CD4-positive, alpha-beta memory T cell (primary cell): Measurements from ENCODE around the gene AXIN2. TPM values are rescaled to one million over a fixed set of nuclear protein-coding genes. Genes with fewer than 3 reads are reported as not detected.

Source experiments
- CTCF ChIA-PET: fragments of 350-600 bp; sonication (Branson Sonifier 250); formaldehyde crosslinking; loops from one replicate; lab custom pipeline; 2021; ENCODE audit warnings: inconsistent platforms; ENCODE audit not compliant: partially characterized antibody; lab: Charles Lee
- POLR2A ChIA-PET: fragments of 350-600 bp; sonication (Branson Sonifier 250); formaldehyde crosslinking; loops from one replicate; lab custom pipeline; 2021; ENCODE audit not compliant: partially characterized antibody; lab: Charles Lee
- DNase-seq, 5 donors: peaks; one replicate each; pipeline versions ENCODE4 v3.0.0 to v3.0.0-alpha.2; 2020 to 2022; ENCODE audit warnings: mixed read lengths in 1 of 5
- H3K27ac ChIP-seq: one replicate; pipeline ENCODE4 v1.7.0; 2013; ENCODE audit warnings: low read depth, low read length
- H3K27me3 ChIP-seq: 2 replicates; pipeline ENCODE4 v1.7.0; 2013; ENCODE audit warnings: mild to moderate bottlenecking, low read length, moderate library complexity; ENCODE audit not compliant: insufficient read depth
- H3K36me3 ChIP-seq: 2 replicates; pipeline ENCODE4 v1.7.0; 2013; ENCODE audit warnings: mild to moderate bottlenecking, low read length, moderate library complexity; ENCODE audit not compliant: insufficient read depth
- H3K4me1 ChIP-seq: 2 replicates; pipeline ENCODE4 v1.7.0; 2013; ENCODE audit warnings: mild to moderate bottlenecking, low read length, moderate library complexity; ENCODE audit not compliant: insufficient read depth
- H3K4me3 ChIP-seq, 2 donors: one replicate each; pipeline ENCODE4 v1.7.0; 2013; ENCODE audit warnings: low read length in 2 of 2, mild to moderate bottlenecking in 1 of 2
- H3K9me3 ChIP-seq, 2 donors: one replicate each; pipeline ENCODE4 v1.7.0; 2013; ENCODE audit warnings: low read length in 2 of 2, control low read depth in 1 of 2; ENCODE audit not compliant: control insufficient read depth in 1 of 2
- H3K27ac Mint-ChIP-seq, 7 donors: one replicate each; pipeline ENCODE4 v1.8.0; 2020 to 2021; ENCODE audit warnings: mixed read lengths in 7 of 7, mild to moderate bottlenecking in 6 of 7, inconsistent platforms in 3 of 7, moderate library complexity in 3 of 7
- H3K27me3 Mint-ChIP-seq, 2 donors: one replicate each; pipeline ENCODE4 v1.8.0; 2020 to 2021; ENCODE audit warnings: mixed read lengths in 2 of 2
- H3K36me3 Mint-ChIP-seq, 2 donors: one replicate each; pipeline ENCODE4 v1.8.0; 2020 to 2021; ENCODE audit warnings: mixed read lengths in 2 of 2, inconsistent platforms in 1 of 2, mild to moderate bottlenecking in 1 of 2
- H3K4me1 Mint-ChIP-seq, 4 donors: one replicate each; pipeline ENCODE4 v1.8.0; 2020 to 2021; ENCODE audit warnings: mixed read lengths in 4 of 4, mild to moderate bottlenecking in 1 of 4
- H3K4me3 Mint-ChIP-seq, 8 donors: one replicate each; pipeline ENCODE4 v1.8.0; 2020 to 2021; ENCODE audit warnings: mixed read lengths in 8 of 8, mild to moderate bottlenecking in 7 of 8, moderate library complexity in 6 of 8, inconsistent platforms in 3 of 8
- H3K9me3 Mint-ChIP-seq, 8 donors: one replicate each; pipeline ENCODE4 v1.8.0; 2020 to 2021; ENCODE audit warnings: mixed read lengths in 8 of 8, mild to moderate bottlenecking in 5 of 8, inconsistent platforms in 3 of 8, moderate library complexity in 1 of 8
- intact Hi-C: fragments of 100-400 bp; cut with micrococcal nuclease; formaldehyde crosslinking; loops from one replicate; pipeline ENCODE4 v1.15.1; 2023
- polyA plus RNA-seq, 2 donors: library from polyadenylated mRNA; unstranded; fragments of 300-500 nt; fragmentation: Illumina TruSeq; gene quantifications; one replicate each; pipeline ENCODE4 v1.2.3, GENCODE V29; 2021
- total RNA-seq, 2 experiments: library from RNA; stranded (reverse); gene quantifications; one replicate each; pipeline ENCODE4 v1.2.3, GENCODE V29; 2021

Gene AXIN2
- total and polyA plus RNA-seq, 4 experiments from 2014 or later = 3.4 to 30.3 (median 20.9) TPM

GRCh38 chr17:65548269-65548969 lies 13.0 kb downstream of the AXIN2 start:
- no peak for DNase-seq
- H3K4me3 ChIP-seq = no peak overlapping the region
- H3K27ac ChIP-seq = no peak overlapping the region
- H3K27me3 ChIP-seq = no peaks in the 10 kb centered on the region
- Mint-ChIP-seq H3K4me1 (peaks cover 42 to 82% (median 62%) of the 10 kb centered on the region in 4 donors), H3K9me3 (no peaks in the 10 kb centered on the region), H3K4me3 (peak overlapping the region in 2 of 8 donors; percentile 1 to 13), H3K27me3 (no peaks in the 10 kb centered on the region), H3K27ac (peak overlapping the region in 3 of 7 donors; percentile 59 to 87 (median 59)), H3K36me3 (peaks cover 54 to 66% of the 10 kb centered on the region in 2 donors)
- intact Hi-C loops = no loop called here
- POLR2A ChIA-PET = no interaction called here
- peaks cover 29% of the 10 kb centered on the region for H3K36me3 ChIP-seq
- no peaks in the 10 kb centered on the region for H3K9me3 ChIP-seq
- H3K4me1 ChIP-seq = peaks cover 47% of the 10 kb centered on the region
- CTCF ChIA-PET = interaction anchor here (1.5 kb wide), 1 partner anchor 10 kb away, joined by 4 read pairs; no protein-coding TSS in a partner anchor

DNA sequence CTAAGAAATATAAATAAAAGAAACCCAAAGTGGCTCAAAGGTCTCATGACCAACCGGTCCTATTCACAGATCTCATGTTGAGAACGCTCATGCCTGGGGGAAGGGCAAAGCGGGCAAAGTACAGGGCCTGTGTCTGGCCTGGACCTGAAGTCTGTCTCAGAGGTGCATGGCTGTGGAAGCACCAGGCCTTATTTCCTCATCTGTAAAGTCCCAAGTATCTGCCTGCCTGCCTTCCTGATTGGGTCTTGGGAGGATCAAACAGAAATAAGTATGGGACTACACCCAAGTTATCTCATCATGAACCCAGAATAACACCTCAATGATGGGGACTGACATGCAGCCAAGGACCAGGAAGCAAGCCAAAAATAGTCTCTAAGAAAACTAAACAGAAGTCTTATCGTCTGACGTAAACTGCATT lies 14.2 kb downstream of the AXIN2 start:
- H3K27me3 Mint-ChIP-seq = no peaks in the 10 kb centered on the region
- H3K4me3 Mint-ChIP-seq = peak overlapping the region in 5 of 8 donors; percentile 33 to 74 (median 54)
- DNase-seq = peak in 1 of 5 donors; percentile 31
- no peak overlapping the region for H3K4me3 ChIP-seq
- H3K9me3 ChIP-seq = no peaks in the 10 kb centered on the region
- H3K4me1 ChIP-seq = peaks cover 51% of the 10 kb centered on the region
- CTCF ChIA-PET = no interaction called here
- no peaks in the 10 kb centered on the region for H3K9me3 Mint-ChIP-seq
- POLR2A ChIA-PET = no interaction called here
- H3K4me1 Mint-ChIP-seq = peaks cover 37 to 79% (median 62%) of the 10 kb centered on the region in 4 donors
- intact Hi-C loops = no loop called here
- H3K36me3 ChIP-seq = peaks cover 29% of the 10 kb centered on the region
- H3K27me3 ChIP-seq = no peaks in the 10 kb centered on the region
- peak overlapping the region in 6 of 7 donors; percentile 17 to 94 (median 52) for H3K27ac Mint-ChIP-seq
- no peak overlapping the region for H3K27ac ChIP-seq
- H3K36me3 Mint-ChIP-seq = peaks cover 51 to 70% of the 10 kb centered on the region in 2 donors

GRCh38 chr17:65546579-65546978 lies 14.9 kb downstream of the AXIN2 start:
- peak overlapping the region in 1 of 7 donors; percentile 52 for H3K27ac Mint-ChIP-seq
- CTCF ChIA-PET = no interaction called here

DNA sequence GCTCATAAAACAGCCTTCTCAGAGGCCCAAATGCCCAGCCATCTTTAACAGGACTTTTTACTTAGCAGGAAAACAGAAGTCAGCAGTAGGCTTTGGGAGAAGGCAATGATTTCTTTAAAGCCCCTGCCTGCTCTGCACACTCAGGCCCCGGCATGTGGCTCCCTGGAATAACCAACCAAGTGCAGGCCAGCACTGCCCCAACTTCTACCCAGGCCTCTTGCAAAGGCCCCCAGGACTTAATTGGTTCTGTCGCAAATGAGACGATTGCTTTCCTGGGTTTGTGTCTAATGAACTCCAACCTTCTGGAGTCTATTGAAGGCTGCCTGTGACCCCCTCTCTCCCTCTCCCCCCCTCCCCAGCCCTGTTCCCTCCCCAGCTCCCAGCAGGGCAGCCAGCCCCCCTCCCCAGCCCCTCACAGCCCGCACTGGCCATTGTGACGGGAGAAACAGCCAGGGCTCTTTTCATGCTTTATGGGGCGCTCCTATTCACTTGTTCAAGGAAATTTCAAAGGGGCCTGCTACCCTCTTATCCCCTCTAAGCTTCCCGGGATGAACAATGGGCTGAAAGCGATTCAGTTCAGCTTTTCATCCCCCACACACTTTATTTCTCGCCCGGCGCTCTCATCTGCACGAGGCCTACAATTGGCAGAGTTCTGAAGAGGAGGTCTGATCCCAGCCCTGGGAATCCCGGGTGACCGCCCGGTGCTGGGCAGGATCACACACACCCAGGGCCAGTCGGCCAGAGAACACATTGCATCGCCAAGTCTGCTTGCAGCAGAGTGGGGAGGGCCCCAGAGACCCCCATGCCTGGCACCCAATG lies 15.5 kb downstream of the AXIN2 start:
- intact Hi-C loops = no loop called here
- H3K9me3 Mint-ChIP-seq = no peaks in the 10 kb centered on the region
- peaks cover 46% of the 10 kb centered on the region for H3K4me1 ChIP-seq
- peaks cover 56 to 72% of the 10 kb centered on the region in 2 donors for H3K36me3 Mint-ChIP-seq
- H3K4me1 Mint-ChIP-seq = peaks cover 34 to 74% (median 59%) of the 10 kb centered on the region in 4 donors
- H3K36me3 ChIP-seq = peaks cover 29% of the 10 kb centered on the region
- peak overlapping the region in 1 of 7 donors; percentile 19 for H3K27ac Mint-ChIP-seq
- no peaks in the 10 kb centered on the region for H3K27me3 Mint-ChIP-seq
- no peaks in the 10 kb centered on the region for H3K27me3 ChIP-seq
- no peak overlapping the region for H3K27ac ChIP-seq
- no peak overlapping the region for H3K4me3 Mint-ChIP-seq
- no peak for DNase-seq
- no peak overlapping the region for H3K4me3 ChIP-seq
- CTCF ChIA-PET = interaction anchor here (1.0 kb wide), 2 partner anchors 11 to 248 kb away, joined by 3 read pairs; no protein-coding TSS in a partner anchor
- no peaks in the 10 kb centered on the region for H3K9me3 ChIP-seq
- POLR2A ChIA-PET = no interaction called here

More at GRCh38 chr17:65546579-65546978, 14.9 kb downstream of the AXIN2 start:
- no peaks in the 10 kb centered on the region for H3K27me3 Mint-ChIP-seq
- intact Hi-C loops = no loop called here
- no peaks in the 10 kb centered on the region for H3K9me3 ChIP-seq
- H3K4me1 ChIP-seq = peaks cover 51% of the 10 kb centered on the region
- DNase-seq = no peak
- H3K9me3 Mint-ChIP-seq = no peaks in the 10 kb centered on the region
- no peaks in the 10 kb centered on the region for H3K27me3 ChIP-seq
- H3K36me3 Mint-ChIP-seq = peaks cover 53 to 72% of the 10 kb centered on the region in 2 donors
- H3K4me3 ChIP-seq = no peak overlapping the region
- H3K27ac ChIP-seq = no peak overlapping the region
- peaks cover 29% of the 10 kb centered on the region for H3K36me3 ChIP-seq
- POLR2A ChIA-PET = no interaction called here
- no peak overlapping the region for H3K4me3 Mint-ChIP-seq
- peaks cover 34 to 76% (median 60%) of the 10 kb centered on the region in 4 donors for H3K4me1 Mint-ChIP-seq

DNA sequence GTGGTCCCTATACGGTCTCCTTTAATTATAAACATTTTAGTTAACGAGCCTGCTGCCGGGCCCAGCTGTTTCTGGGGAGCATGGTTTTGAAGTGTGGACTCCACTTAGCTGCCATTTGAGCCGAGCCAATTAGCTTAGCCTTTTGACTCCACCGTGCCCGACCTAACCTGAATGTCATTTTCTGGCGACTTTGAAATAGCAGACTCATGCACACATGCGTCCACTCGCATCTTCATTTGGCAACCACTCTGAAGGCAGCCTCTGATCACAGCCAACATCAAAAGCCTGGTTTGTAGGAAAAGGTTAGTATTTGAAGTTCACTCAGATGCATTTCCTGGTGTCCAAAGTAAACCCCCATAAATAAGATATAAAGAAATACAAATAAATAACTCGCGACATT lies 16.8 kb downstream of the AXIN2 start:
- Mint-ChIP-seq H3K36me3 (peaks cover 57 to 79% of the 10 kb centered on the region in 2 donors), H3K27me3 (no peaks in the 10 kb centered on the region), H3K4me1 (peaks cover 33 to 74% (median 55%) of the 10 kb centered on the region in 4 donors), H3K4me3 (no peak overlapping the region), H3K27ac (peak overlapping the region in 1 of 7 donors; percentile 44), H3K9me3 (no peaks in the 10 kb centered on the region)
- intact Hi-C loops = no loop called here
- no peak overlapping the region for H3K4me3 ChIP-seq
- H3K27me3 ChIP-seq = no peaks in the 10 kb centered on the region
- CTCF ChIA-PET = interaction anchor here (1.0 to 2.8 kb wide), 3 partner anchors 12 to 250 kb away, joined by 3 to 9 read pairs (median 3); no protein-coding TSS in a partner anchor
- no peaks in the 10 kb centered on the region for H3K9me3 ChIP-seq
- peaks cover 36% of the 10 kb centered on the region for H3K36me3 ChIP-seq
- peaks cover 43% of the 10 kb centered on the region for H3K4me1 ChIP-seq
- no peak for DNase-seq
- no peak overlapping the region for H3K27ac ChIP-seq
- POLR2A ChIA-PET = no interaction called here

GRCh38 chr17:65542610-65543009 lies 18.8 kb downstream of the AXIN2 start:
- H3K27me3 Mint-ChIP-seq = no peaks in the 10 kb centered on the region
- H3K27ac Mint-ChIP-seq = peak overlapping the region in 1 of 7 donors; percentile 47
- H3K4me1 ChIP-seq = peaks cover 33% of the 10 kb centered on the region
- no peak for DNase-seq
- peaks cover 28 to 64% (median 46%) of the 10 kb centered on the region in 4 donors for H3K4me1 Mint-ChIP-seq
- peaks cover 50 to 68% of the 10 kb centered on the region in 2 donors for H3K36me3 Mint-ChIP-seq
- H3K9me3 ChIP-seq = no peaks in the 10 kb centered on the region
- peaks cover 29% of the 10 kb centered on the region for H3K36me3 ChIP-seq
- no peak overlapping the region for H3K4me3 Mint-ChIP-seq
- ChIA-PET CTCF (interaction anchor here (0.9 to 2.8 kb wide), 3 partner anchors 11 to 248 kb away, joined by 3 to 9 read pairs (median 4); no protein-coding TSS in a partner anchor), POLR2A (interaction anchor here (1.0 kb wide), 1 partner anchor 16 kb away, joined by 5 read pairs; no protein-coding TSS in a partner anchor)
- no peaks in the 10 kb centered on the region for H3K9me3 Mint-ChIP-seq
- intact Hi-C loops = no loop called here
- no peak overlapping the region for H3K27ac ChIP-seq
- H3K27me3 ChIP-seq = no peaks in the 10 kb centered on the region
- H3K4me3 ChIP-seq = no peak overlapping the region
